Skin epidermis (tissue), 12 donors: ENCODE results near the gene SEMA7A.

Experiments used
- H3K27ac ChIP-seq, 21 experiments: fragments of 200-600 bp; sonication (generic) in 11 of 21; one replicate each; pipeline ENCODE4 v1.5.0; 2020; ENCODE audit warnings: mild to moderate bottlenecking in 3 of 21, inconsistent platforms in 2 of 21, moderate library complexity in 2 of 21
- H3K4me3 ChIP-seq, 7 experiments: fragments of 200-600 bp; sonication (generic) in 2 of 7; one replicate each; pipeline ENCODE4 v1.5.0; 2020; ENCODE audit warnings: inconsistent platforms in 2 of 7, mild to moderate bottlenecking in 2 of 7, moderate library complexity in 1 of 7

The SEMA7A gene

DNA sequence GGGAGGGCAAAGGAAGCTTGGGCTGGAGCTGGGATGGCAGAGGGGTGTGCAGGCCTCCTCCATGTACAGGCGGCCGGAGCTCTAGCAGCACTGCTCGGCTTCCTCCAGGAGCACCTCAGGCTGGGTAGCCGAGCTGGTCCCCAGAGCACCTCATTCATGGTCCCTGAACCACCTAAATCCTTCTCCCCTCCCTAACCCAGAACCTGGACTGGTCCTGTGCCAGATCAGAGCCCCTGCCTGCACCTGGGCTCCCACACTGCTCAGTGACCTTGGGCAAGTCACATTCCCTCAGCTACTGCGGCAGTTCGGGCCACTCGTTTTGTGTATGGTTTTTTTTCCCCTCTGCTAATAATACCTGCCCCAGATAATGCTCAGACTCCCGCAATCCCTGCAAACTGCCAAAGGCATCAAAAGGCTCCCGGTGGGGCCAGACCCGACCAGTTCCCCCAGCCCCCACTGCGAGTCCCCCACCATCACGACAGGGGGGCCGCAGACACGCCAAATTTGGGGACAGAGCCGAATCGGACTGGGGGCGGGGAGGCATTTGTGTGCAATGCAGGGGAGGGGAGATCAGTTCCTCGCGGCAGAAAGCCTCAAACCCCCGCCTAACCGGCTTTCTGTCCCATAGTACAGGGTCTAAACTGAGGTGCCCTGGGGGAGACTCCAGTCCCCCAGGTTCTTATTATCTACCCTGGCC is 1.3 kb downstream of the SEMA7A start:
- Histone ChIP-seq H3K27ac (peak overlapping the region in 12 of 21 experiments; percentile 15 to 91 (median 68)), H3K4me3 (peak overlapping the region; percentile 49 to 87 (median 62))

DNA sequence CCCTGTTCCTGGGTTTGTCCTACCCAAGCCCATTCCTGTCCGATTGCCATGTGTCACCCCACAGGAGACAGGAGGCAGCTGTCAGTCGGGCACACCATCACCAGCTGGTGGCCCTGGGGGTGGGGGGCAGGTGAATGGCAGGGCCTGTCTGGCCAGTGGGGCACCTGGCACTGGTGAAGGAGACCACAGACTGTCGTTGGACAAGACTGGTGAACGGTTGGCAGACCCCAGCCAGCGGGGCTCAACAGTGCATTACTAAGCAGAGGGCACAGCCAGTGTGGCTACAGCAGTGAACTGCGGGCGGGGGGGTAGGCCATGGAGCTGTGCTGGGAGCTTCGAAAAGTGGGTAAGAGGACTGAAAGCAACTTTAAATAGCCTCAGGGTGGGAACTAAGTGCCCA is 2.1 kb downstream of the SEMA7A start:
- H3K27ac ChIP-seq = peak overlapping the region in 3 of 21 experiments; percentile 10 to 83 (median 16)
- H3K4me3 ChIP-seq = peak overlapping the region in 6 of 7 experiments; percentile 60 to 87 (median 65)

DNA sequence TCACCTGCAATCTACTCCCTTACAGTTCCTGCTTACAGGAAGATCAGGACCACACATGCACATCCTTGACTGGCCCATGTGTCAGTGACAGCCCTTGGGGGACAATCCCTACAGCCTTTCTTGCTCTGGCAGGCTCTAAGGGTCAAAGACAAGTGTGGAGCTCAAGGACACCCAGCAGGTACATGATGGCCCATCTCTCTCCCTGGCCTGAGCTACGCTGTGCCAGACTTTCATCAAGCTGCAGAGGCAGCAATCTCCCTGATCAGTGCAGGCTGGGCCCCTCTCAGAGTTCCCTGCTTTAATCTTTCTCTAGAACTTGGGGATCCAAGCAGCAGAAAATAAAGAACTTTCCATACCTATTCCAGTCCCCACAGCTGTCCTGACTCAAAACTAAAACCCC is 2.6 kb downstream of the SEMA7A start:
- H3K27ac ChIP-seq = peak overlapping the region in 2 of 21 experiments; percentile 16
- H3K4me3 ChIP-seq = peak overlapping the region in 1 of 7 experiments; percentile 62

DNA sequence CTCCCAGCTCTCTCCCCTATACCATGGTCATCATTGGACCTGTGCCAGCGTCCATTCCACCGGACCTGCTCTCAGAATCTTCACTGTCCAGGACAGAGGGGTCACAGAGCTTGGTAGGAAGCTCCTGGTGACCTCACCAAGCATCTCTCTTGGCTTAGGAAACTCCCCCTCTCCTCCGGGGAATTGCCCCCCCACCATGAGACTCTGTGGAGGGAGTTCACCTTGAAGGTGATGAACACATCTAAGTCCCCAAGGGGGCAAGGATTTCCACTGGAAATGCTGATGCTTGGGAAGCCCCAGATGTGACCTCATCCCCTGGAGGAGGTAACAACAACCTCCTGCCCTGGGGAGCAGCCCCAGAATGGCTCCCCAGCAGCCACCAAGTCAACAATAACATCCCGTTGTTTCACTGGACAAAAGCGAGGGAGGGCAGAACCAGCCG is 3.2 kb downstream of the SEMA7A start:
- peak overlapping the region in 2 of 21 experiments; percentile 22 to 23 for H3K27ac ChIP-seq
- no peak overlapping the region for H3K4me3 ChIP-seq

DNA sequence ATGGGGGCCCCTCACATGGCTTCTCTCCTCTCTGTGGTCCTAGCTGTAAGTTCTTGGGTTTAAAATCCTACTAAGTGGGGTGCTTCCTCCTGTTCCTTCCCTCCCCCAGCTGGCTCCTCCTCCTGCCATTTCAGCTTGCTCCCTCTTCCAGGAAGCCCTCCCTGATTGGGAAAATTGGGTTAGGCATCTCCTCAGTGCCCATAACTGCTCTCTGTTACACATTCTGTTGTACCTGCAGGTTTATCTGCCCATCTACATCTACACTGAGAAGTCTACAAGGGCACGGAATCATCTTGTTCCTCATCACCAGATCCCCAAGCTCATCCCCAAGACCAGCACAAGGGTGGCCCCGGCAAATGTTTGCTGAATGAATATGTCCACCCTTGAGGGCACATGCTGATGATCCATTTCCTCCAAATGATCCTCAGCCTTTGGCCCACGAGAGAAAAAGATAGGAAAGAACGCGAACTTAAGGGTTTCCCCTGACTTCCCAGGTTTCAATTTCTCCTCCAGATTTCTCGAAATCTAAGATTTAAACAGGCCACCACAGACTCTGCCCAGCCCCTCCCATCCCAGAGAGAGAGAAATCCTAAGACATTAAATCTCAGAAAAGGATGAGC is 3.9 kb downstream of the SEMA7A start:
- Histone ChIP-seq H3K27ac (peak overlapping the region in 4 of 21 experiments; percentile 53 to 73 (median 66)), H3K4me3 (no peak overlapping the region)

DNA sequence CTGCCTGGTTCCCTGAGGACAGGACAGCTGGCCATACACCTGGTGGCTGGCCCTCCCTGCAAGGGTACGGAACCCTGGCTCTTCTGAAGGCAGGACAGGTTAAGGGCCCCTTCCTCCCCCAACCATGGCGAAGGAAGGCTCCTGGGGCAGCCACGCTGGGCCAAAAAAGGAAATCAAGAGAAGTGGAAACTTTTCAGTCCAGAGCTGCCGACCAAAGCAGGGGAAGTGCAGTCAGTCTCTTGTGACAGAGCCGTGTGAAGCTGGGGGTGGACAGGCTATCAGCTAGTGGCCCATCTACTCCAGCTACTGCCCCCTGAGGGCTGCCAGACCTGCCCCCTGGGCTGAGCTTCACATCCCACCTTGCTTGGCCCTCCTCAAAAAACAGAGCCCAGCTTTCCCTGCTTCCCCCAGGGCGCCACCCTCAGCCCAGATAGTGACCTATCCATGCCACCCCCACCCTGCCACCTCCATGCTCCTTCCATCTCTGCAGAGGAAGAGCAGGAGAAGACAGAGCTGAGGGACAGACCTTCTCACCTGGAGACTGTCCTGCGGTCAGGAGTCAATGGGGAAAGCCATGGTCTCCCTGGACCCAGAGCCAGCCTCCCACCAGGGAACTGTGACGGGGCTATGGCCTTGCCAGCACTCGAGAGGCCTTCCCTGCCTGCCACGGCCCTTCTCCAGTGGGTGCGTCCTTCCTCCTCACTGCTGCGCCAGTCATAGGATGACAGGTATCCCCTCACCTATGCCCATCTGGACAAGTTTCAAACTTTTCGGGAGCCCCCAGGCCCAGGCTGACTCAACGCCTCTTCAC is 4.6 kb downstream of the SEMA7A start:
- Histone ChIP-seq H3K4me3 (no peak overlapping the region), H3K27ac (peak overlapping the region in 11 of 21 experiments; percentile 7 to 73 (median 53))

DNA sequence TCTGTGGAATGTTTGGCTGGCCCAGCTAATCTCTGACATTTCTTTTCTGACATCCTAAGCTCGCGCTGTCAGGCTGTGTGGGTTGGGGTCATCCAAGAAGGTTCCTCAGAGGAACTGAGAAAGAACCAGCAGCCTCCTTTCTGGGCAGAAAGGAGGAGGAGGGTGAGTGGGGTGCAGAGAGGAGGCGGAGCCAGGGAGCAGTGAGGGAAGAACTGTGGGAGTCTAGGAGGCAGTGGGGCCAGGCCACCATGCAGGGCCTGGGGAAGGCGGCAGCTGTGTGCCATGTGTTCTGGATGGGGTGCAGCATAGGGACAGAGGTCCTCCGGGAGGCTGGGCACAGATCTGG is 5.3 kb downstream of the SEMA7A start:
- Histone ChIP-seq H3K27ac (peak overlapping the region in 11 of 21 experiments; percentile 4 to 73 (median 32)), H3K4me3 (no peak overlapping the region)

DNA sequence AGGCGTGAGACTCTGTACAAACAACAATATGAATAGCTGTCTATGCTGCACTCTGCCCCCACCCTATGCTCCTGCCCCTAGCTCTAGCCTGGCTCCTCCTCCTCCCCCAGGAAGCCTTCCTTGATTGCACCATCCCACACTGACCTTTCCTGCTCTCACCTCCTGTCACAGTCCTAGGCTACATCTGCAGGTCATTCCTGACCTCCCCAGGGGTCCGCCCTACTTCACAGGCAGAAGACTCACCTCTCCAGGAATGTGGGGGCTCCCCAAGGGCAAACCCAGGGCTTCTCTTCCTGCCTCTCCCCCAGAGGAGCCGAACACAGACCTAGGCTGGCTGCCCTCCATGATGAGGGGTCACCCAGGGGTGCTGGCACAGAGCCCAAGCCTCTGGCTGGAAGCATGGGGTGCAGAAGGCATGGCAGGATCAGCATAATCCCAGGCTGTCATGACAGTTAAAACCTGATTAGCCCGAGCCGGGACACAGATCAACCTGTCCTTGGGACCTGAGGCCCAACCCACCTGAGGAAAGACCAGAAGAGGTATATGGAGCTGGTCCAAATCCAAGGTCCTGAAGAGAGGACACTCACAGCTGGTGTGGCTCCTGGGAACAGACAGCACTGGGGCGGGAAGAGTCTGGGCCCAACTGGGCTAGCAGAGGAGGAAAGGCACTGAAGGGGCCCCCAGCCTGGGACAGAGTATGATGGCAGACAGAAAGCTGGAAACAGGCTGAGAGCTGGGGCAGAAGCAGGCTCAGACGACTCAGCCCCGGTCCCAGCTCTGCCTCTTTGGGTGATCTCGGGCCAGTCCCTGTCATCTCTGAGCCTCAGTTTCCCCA is 5.9 kb downstream of the SEMA7A start:
- Histone ChIP-seq H3K4me3 (no peak overlapping the region), H3K27ac (peak overlapping the region in 5 of 21 experiments; percentile 17 to 73 (median 53))

DNA sequence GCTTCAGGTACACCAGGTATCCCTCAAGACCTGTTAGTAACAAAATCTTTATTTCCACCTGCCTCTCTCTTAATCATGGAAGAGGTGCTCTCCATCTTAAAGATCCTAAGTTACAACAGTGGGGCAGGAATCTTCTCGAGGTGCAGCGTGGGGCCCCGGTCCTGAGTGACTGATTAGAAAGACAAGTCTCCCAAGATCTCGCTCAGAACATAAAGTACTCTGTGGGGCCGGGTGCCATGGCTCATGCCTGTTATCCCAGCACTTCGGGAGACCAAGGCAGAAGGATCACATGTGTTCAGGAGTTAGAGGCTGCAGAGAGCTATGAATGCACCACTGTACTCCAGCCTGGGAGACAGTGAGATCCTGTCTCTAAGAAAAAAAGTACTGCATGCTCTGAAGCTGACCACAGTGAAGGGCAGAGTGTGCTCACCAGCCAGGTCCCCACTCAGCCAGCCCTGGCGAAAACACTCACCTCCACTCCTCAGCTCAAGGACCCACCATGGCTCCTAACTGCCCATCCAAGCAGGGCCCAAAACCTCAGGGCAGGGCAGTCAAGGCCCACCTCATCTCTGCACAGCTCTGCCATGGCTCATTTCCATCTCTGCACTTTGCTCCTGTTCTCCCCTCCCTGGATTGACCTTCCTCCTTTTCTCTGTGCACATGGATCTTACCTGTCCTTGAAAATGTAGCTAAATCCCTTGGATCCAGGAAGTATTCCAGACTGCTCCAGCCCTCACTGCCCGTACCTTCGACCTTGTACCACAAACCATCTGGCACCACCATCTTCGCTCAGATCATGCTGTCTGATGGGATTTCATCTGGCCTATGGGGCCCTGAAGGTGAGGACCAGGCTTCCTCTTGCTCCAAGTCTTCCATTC is 7.1 kb downstream of the SEMA7A start:
- H3K27ac ChIP-seq = no peak overlapping the region
- no peak overlapping the region for H3K4me3 ChIP-seq

DNA sequence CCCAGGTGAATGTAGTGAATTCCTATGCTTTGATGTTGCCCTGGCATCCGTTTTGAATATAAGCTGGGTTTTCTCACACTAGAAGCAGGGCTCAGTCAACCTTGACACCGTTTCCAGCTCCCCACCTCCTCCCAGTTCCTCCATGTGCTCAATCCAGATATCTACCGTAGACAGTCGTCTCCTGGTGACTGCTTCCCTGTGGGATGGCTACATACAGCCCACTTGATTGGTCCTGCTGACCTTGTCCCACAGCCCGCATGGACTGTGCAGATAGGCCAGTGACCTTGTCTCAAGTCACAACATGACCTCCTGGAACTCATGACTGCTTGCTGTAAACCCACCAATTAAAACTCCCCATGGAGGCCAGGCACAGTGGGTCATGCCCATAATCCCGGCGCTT is 8.1 kb downstream of the SEMA7A start:
- Histone ChIP-seq H3K27ac (no peak overlapping the region), H3K4me3 (no peak overlapping the region)

DNA sequence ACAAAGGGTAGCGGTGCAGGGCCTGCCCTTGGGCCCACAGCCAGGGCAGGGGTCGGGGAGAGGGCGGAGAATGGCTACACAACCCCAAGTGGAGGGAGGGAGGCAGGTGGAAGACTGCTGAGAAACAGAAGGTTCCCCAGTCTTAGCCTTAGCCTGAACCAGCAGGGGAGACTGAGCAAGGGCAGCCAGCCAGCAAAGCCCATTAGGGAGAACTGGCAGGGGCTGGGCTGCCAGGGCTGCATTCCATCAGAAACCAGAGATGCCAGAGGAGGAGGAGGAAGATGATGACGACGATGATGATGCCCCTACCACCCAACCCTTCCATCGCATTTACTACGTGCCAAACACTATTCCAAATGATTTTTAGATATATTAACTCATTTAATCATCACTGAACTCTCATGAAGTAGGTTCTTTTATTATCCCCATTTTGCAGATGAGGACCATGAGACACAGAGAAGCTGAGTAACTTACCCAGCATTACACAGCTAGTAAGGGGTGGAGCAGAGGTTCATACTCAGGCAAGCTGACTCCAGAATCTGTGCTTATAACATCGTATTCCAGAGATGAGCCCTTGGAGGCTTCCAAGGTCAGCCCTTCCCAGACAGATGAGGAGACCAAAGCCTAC is 8.7 kb downstream of the SEMA7A start:
- Histone ChIP-seq H3K4me3 (no peak overlapping the region), H3K27ac (peak overlapping the region in 2 of 21 experiments; percentile 22 to 62)

DNA sequence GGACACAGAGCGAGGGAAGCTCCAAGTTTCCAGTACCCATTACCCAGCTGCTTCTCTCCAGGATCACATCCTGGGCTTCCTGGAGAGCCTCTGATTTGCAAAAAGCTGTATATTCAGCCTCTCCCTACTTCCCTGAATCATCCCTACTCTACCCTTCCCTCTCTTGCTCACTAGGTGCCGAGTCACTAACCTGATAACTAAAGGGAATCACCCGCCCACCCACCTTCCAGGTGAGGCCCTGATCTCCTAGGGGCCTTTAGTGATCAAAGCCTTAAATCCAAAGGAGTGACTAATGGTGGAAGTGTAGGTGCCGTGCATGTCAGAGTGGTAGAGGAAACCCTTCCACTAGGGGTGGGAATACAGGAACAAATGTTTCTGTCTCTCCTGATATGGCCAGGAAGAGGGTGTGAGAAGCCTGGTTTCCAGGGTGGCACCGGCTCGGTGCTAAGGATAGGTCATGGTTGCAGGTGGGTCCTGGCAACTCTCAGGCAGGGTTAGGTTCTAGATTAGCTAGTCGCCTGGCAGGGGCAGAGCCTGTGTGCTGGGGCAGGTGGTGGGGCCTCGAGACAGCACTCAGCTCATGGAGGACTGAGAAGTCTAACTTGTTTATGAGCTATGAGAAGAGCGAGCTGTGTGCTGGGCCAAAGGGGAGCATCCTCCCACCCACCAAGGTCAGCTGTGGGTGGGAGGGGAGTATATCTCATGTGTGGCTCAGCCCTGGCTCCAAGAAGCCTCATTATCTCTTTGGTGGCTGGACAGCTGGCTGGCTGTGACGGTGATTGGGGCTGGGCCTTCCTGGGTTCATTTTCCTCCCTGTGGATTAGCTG is 10.1 kb downstream of the SEMA7A start:
- peak overlapping the region in 9 of 21 experiments; percentile 5 to 65 (median 44) for H3K27ac ChIP-seq
- no peak overlapping the region for H3K4me3 ChIP-seq

DNA sequence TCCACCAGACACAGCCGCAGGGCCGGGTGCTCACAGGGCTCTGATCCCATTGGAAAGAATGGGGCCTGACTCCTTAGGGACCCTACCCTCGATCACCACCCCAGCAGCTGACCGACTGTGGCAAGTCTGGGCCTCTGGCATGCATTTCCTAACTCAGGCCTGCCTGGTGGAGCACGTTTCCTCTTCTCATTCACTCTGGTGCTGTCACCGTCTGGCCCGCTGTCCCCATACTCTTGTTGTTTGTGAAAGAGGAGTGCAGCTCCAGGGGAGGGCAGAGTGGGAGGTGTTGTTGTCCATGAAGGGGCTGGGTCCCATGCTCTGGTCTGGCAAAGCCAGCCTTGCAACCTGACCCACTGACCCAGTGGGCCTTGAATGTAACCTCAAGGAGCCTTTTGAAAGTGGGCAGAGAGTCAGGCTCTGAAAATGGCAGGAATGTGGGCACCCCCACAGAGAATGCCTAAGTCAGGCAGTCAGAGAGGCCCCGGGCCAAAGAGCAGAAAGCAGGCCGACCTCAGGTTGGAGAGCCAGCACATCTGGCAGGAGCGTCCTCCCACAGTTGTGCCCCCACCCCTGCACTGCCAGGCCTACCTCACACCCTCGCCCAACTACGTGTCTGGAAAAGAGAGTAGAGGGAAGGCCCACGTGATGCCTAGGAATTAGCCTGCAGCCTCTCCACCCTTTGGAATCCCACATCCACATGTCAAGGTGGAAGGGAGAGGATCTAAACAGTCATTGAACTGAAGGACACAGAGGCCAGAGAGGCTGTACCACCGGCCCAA is 10.9 kb downstream of the SEMA7A start:
- H3K27ac ChIP-seq = peak overlapping the region in 13 of 21 experiments; percentile 5 to 62 (median 42)
- no peak overlapping the region for H3K4me3 ChIP-seq

DNA sequence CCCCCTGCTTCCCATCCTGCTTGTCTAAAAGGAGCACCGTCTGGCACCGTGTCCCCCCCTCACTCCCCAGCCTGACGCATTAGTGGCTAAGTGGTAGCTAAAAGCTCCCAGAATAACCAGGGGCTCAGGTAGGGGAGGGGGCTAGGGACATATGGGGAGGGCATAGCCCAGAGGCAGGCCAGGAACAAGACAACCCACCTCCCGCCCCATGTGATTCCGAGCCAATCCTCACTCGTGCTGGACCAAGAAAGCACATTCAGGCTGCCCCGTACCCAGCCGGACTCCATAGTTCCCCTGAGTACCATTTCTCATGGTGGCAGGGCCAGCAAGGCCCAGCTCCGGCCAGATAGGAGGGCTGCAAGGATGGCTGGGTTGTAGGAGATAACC is 11.5 kb downstream of the SEMA7A start:
- H3K4me3 ChIP-seq = no peak overlapping the region
- H3K27ac ChIP-seq = peak overlapping the region in 12 of 21 experiments; percentile 5 to 62 (median 38)

DNA sequence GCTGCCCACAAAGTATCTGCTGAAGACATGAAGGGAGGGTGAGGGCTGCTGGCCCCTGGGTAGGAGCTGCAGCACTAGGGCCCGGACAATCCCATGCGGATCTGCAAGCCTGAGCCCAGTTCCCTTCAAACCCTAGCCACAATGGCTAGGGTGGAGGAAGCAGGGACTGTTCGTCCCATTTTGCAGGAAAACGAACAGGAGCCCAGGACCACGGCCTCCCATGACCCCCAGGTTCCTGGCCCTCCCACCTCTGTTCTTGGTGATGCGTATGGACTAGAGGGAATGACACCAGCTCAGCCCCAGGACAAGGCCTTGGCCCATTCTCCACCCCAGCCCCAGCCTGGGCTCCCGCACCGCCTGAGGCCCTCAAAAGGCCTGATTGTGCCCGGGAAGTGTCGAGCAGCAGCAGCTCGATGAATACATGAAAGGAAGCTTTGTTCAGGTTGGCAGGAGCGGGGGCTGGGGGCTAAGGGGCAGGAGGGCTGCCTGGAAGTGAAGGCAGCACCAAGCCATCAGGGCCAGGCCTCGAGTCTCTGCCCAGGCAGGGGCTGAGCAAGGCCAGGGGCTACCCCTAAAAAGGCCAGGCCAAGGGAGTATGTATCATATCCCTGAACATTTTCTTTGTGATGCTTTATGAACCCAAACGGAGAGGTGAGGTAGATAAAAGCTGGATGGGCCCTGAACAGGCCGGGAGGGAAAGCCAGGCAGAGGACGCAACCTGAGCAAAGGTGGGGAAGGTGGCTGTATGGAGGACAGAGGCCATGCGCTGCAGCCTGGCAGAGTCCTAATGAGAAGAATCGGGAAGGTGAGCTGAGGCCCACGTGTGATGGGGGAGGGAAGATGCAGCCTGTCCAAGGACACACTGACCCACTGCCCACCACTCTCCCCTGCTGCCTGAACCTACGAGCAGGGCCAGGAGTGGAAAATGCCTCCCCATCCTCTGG is 12.2 kb downstream of the SEMA7A start:
- no peak overlapping the region for H3K4me3 ChIP-seq
- H3K27ac ChIP-seq = peak overlapping the region in 11 of 21 experiments; percentile 5 to 62 (median 32)
